NB4 (cell line): ENCODE measurements around the gene CDC42BPG.

Experiments used
- MYC ChIP-seq: IDR thresholded peaks from 2 replicates; pipeline ENCODE4 v1.6.1; 2011; ENCODE audit warnings: low read depth, low read length
- POLR2A ChIP-seq: IDR thresholded peaks from 2 replicates; pipeline ENCODE4 v1.6.1; 2011; ENCODE audit warnings: mild to moderate bottlenecking; ENCODE audit not compliant: insufficient read length; ENCODE audit errors: extremely low read depth
- TF ChIP-seq, protein P1 (sequence below): IDR thresholded peaks from one replicate; pipeline ENCODE4 v1.5.1; 2012; ENCODE audit warnings: low read depth, low read length

DNA sequence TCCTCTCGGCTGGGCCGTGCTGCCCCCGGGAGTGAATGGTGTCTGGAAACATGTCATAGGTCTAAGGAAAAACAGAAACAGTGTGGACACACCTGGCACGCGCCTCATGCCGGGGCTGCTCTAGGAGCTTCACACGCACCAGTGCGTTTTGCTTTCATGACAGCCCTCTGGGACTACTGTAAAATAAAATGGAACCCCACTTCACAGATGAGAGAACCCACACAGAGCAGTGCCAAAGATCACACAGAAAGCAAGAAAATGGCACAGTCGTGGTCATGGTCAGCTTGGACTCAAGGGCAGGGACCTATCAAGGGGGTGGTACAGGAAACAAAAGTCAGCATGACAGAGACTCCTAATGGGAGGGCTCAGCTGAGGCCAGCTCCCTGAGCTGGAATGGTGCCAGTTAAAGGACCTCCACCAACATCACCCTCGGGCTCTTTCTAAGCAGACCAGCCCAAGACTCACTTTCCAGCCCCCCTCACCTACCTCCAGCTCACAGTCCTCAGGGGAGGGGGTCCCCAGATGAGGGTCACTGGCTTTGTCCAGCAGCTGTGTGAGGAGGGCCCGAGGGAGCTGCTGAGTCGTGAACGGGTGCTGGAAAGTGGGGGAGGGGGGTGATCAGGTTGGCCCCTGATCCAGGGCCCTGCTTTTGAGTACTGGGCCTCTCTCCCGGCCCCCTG, 44.7 kb downstream of the CDC42BPG start:
- TF ChIP-seq, protein P1, sequence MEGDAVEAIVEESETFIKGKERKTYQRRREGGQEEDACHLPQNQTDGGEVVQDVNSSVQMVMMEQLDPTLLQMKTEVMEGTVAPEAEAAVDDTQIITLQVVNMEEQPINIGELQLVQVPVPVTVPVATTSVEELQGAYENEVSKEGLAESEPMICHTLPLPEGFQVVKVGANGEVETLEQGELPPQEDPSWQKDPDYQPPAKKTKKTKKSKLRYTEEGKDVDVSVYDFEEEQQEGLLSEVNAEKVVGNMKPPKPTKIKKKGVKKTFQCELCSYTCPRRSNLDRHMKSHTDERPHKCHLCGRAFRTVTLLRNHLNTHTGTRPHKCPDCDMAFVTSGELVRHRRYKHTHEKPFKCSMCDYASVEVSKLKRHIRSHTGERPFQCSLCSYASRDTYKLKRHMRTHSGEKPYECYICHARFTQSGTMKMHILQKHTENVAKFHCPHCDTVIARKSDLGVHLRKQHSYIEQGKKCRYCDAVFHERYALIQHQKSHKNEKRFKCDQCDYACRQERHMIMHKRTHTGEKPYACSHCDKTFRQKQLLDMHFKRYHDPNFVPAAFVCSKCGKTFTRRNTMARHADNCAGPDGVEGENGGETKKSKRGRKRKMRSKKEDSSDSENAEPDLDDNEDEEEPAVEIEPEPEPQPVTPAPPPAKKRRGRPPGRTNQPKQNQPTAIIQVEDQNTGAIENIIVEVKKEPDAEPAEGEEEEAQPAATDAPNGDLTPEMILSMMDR: no peak
- TF ChIP-seq POLR2A (no peak), MYC (no peak)
